NCI-H1417 (cell line): ENCODE measurements around the gene SYNPO2.
"Not testable (repeated sequence)": the region's sequence is repeated elsewhere in the genome, so short reads cannot be mapped to it uniquely, and the experiment has no call there.

Experiments used
- DNase-seq, 3 experiments: peaks; one replicate each; lab custom pipeline; 2025; lab: John Stamatoyannopoulos, UW

Gene SYNPO2

DNA sequence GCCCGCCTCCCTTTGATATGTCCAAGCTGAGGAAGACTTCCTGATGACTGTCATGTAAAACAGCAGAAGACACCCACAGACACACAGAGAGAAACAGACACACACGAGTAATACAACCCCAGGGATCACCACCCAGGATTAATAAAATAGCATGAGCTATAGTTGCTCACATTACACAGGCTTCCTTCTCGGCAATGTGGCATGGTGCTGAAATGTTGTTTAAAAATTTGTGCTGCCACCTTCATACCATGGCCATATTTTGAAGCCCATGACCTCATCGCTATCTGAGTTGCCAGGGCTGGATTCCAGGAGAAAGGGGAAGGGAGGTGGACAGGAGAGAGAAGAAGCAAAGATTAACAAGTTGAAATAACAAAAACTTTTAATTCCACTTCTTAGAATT, 111.7 kb downstream of the SYNPO2 start:
- no peak for DNase-seq

GRCh38 chr4:119002476-119002875, 113.8 kb downstream of the SYNPO2 start:
- DNase-seq, result no peak

DNA sequence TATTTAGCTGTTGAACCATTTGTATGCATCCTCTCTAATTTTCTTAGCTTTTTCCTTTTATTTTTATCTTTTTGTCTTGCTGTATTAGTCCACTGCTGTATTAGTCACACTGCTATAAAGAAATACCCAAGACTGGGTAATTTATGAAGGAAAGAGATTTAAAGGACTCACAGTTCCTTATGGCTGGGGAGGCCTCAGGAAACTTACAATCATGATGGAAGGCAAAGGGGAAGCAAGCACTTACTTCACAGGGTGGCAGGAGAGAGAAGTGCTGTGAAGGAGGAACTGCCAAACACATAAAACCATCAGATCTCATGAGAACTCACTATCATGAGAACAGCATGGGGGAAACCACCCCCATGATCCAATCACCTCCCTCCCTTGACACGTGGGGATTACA, 114.3 kb downstream of the SYNPO2 start:
- DNase-seq, result not testable (repeated sequence)

- DNase-seq, result peak in 1 of 3 experiments; percentile 4
These were observed 117.3 kb downstream of the SYNPO2 start for GRCh38 chr4:119005928-119006460.

DNA sequence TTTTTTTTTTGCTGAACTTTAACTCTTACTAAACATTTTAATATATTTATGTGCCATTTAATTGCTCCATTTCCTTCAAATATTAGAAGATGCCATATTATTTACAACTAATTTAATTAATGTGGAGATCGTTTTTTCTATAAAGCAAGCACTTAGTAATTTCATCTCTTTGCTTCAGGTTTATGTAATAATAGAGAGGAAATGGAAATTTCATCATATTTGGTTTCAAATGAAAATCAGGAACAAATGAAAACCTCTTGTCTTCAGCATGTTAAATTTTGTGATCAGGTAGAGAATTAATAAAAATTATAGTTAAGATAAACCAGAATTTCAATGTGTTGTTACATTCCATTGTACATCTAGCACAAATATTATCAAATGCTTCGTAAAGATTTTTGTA, 120.1 kb downstream of the SYNPO2 start:
- no peak for DNase-seq

DNA sequence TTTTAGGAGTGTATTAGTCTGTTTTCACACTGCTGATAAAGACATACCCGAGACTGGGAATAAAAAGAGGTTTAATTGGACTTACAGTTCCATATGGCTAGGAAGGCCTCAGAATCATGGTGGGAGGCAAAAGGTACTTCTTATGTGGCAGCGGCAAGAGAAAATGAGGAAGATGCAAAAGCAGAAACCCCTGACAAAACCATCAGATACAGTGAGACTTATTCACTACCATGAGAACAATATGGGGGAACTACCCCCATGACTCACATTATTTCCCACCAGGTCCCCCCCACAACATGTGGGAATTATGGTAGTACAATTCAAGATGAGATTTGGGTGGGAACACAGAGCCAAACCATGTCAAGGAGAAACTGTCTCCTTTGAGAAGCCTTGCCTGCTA, 121.6 kb downstream of the SYNPO2 start:
- DNase-seq, result not testable (repeated sequence)

DNA sequence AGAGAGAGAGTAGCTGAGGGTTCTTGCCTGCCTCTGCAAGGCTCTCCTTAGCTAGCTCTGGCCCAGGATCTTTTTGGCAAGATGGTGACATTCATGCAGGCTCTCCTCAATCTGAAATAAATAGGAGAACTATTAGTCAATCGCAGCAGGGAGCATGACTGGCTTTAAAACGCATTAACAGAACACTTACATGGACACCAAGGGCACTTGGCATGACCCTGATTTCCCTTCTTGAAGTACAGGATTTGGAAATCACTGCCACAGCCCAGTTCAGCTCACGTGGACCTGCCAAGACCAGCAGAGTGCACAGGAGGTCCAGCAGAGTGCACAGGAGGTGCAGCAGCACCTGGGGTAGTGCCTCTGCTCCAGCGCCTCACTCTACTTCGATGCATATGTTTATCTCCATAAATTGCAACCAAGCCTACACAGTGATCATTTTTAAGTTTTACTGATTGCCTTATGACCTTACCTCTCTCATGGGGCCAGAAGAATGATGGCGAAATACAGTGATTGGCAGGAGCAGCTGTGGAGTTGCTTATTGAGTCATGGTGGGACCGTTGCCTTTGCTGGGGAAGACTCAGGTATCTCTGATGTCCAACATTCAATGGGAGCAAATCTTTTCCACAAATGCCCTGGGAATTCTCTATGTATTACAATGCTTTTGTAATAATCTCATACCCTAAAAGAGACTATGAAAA, 122.4 kb downstream of the SYNPO2 start:
- no peak for DNase-seq

DNA sequence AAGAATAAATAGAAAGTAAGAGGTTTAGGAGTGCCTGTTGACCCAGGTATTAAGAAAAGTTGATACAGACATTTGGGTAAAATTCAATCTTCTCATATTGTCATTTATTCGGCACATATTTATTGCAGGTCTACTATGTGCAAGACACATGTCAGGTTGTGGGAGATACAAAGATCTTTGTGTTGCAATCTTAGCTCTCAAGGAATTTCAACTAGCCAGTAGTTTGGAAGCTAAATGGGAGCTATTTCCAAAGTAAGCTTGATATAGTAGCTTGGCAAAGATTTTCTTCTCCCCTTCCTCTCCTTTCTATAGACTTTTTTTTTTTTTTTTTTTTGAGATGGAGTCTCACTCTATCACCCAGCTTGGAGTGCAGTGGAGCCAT, 122.9 kb downstream of the SYNPO2 start:
- DNase-seq, result no peak

DNA sequence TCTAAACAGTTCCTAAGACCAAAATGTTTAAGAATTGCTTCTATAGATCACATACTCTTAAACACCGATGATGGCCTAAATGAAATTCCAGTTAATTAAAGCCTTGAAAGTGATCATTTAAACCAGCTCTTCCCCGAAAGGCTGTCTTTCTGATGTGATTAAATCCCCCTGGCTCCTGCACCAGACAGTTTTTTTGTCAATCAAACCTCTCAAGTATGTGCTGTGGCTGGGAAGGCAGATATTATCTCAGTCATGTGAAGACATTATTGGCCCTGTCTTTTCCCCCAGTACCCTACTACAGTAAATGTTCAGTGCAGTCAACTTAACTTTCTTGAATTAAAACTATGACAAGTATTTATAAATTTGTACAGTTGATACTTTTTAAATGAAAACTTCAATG, 126.0 kb downstream of the SYNPO2 start:
- DNase-seq, result no peak

DNA sequence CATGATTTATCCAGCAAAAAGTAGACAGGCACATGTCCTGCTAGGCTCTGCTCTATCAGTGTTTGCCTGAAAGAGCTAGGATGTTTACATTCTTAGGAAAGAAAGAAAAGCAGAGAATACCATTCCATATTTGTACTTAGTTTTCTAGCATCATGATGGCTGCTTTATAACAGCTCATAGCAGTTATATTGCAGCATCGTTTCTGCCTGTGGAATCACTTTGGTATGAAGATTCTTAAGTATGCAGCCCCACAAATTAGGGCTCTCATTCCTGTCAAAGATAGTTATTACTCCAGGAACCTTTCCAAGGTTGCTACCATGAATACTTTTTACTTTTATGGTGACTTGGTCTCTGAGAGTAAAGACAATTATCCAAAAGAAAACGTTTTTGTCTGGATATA, 128.0 kb downstream of the SYNPO2 start:
- no peak for DNase-seq

- DNase-seq, result no peak
These were observed 129.0 kb downstream of the SYNPO2 start for GRCh38 chr4:119017636-119018035.

- no peak for DNase-seq
These were observed 131.5 kb downstream of the SYNPO2 start for GRCh38 chr4:119020158-119020557.

- not testable (repeated sequence) for DNase-seq
These were observed 133.9 kb downstream of the SYNPO2 start for GRCh38 chr4:119022520-119022919.

DNA sequence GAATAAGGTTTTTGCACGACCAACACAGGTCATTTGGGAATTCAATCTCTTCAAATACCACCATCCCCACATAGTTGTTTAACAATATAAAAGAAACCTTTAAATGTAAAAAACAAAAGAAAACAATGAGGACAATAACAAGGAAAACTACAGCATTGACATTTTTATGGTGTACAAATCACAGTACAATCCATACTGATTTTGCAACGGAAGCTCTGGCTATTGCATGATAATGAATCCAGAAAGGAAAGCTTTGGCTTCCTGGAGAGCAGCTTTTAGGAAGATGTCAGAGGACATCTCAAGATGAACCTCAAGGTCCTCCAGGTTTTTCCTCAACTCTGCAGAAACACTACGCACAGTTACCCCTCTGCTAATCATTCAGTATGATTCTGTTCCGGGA, 135.4 kb downstream of the SYNPO2 start:
- no peak for DNase-seq

DNA sequence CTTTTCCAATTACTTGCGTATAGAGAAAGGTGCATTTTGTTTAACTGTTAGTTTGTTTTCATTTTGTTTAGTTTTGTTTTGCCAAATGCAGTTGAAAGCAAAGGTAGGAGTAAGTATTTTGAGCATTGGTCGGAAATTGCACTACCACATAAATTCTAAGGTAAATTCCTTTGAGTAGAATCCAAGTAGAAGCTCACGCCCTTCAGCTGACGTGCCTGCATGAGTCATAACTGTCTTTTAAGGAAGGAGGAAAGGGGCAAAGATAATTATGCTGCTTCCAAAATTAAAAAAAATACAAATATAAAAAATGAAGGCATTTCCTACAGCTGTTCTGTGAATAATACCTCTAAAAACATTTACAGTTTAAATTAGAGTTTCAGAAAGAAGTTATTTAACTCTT, 136.8 kb downstream of the SYNPO2 start:
- DNase-seq, result no peak

GRCh38 chr4:119025916-119026661, 137.4 kb downstream of the SYNPO2 start:
- no peak for DNase-seq

GRCh38 chr4:119026662-119027444, 138.2 kb downstream of the SYNPO2 start:
- DNase-seq, result no peak

GRCh38 chr4:119027811-119028210, 139.2 kb downstream of the SYNPO2 start:
- no peak for DNase-seq

DNA sequence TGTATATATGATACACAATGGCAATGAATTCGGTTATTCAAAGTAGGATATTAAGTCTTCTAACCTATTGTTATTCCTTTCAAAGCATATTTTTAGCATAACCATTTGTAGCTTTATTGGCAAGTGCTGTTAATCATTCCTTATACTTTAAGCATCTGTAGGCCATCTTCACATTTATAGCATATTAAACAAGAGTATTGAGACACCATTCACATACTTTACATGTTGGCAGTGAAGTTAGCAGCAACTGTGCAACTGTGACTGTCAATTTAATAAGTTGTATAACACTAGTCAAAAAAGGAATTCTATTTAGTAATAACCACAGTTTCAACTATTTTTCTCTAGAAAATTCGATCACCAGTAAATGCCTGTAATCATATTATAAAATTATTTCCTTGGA, 139.6 kb downstream of the SYNPO2 start:
- DNase-seq, result no peak

GRCh38 chr4:119029847-119030535, 141.3 kb downstream of the SYNPO2 start:
- no peak for DNase-seq

- DNase-seq, result no peak
These were observed 141.9 kb downstream of the SYNPO2 start for GRCh38 chr4:119030536-119030890.

GRCh38 chr4:119031218-119031617, 142.6 kb downstream of the SYNPO2 start:
- no peak for DNase-seq
